Thyroid gland (tissue), 4 donors: Measurements from ENCODE around the gene WDFY4.

Source experiments
- CTCF ChIP-seq, 6 experiments: fragments of 200-600 bp in 3 of 6; fragments of 450-650 bp in 3 of 6; sonication (generic) in 3 of 6; IDR thresholded peaks; one replicate each; pipeline ENCODE4 v1.5.1; 2016 to 2019; ENCODE audit warnings: antibody characterized with exemption in 6 of 6, mild to moderate bottlenecking in 2 of 6, inconsistent platforms in 1 of 6, moderate library complexity in 1 of 6
- POLR2A ChIP-seq, 2 donors: fragments of 450-650 bp; IDR thresholded peaks; one replicate each; pipeline ENCODE4 v1.6.1; 2017; ENCODE audit warnings: antibody characterized with exemption in 2 of 2, mild to moderate bottlenecking in 2 of 2, moderate library complexity in 1 of 2

GRCh38 chr10:48896756-48897440 is 212.2 kb downstream of the WDFY4 start:
- TF ChIP-seq CTCF (IDR thresholded peaks at IDR 0.05), result no peak
- no peak for TF ChIP-seq POLR2A (IDR thresholded peaks at IDR 0.05)
